Measurements from ENCODE around the gene IGSF10.

Gene IGSF10

GRCh38 chr3:151462991-151463390, 2.1 kb upstream of the IGSF10 start:
- no peak for DNase-seq (ENCODE audit: low read depth)
- TF ChIP-seq CTCF (conservative IDR thresholded peaks at IDR 0.05; ENCODE audit: control insufficient read depth, insufficient read depth, low read depth, low read length) = no peak
- no peak overlapping the region for H3K4me3 ChIP-seq (ENCODE audit: control insufficient read depth, low read depth, low read length)

GRCh38 chr3:151462278-151462780, 1.5 kb upstream of the IGSF10 start:
- no peak for DNase-seq (ENCODE audit: low read depth)
- TF ChIP-seq CTCF (conservative IDR thresholded peaks at IDR 0.05; ENCODE audit: control insufficient read depth, insufficient read depth, low read depth, low read length) = no peak
- H3K4me3 ChIP-seq (ENCODE audit: control insufficient read depth, low read depth, low read length) = no peak overlapping the region

- H3K4me3 ChIP-seq (ENCODE audit: control insufficient read depth, low read depth, low read length) = no peak overlapping the region
- no peak for TF ChIP-seq CTCF (conservative IDR thresholded peaks at IDR 0.05; ENCODE audit: control insufficient read depth, insufficient read depth, low read depth, low read length)
- peak; percentile 35 for DNase-seq (ENCODE audit: low read depth)
Observed at GRCh38 chr3:151460228-151460627, 633 bp downstream of the IGSF10 start.

GRCh38 chr3:151459358-151459757, 1.5 kb downstream of the IGSF10 start:
- TF ChIP-seq CTCF (conservative IDR thresholded peaks at IDR 0.05; ENCODE audit: control insufficient read depth, insufficient read depth, low read depth, low read length) = no peak
- no peak overlapping the region for H3K4me3 ChIP-seq (ENCODE audit: control insufficient read depth, low read depth, low read length)
- DNase-seq (ENCODE audit: low read depth) = no peak

- H3K4me3 ChIP-seq (ENCODE audit: control insufficient read depth, low read depth, low read length) = no peak overlapping the region
- DNase-seq (ENCODE audit: low read depth) = no peak
- no peak for TF ChIP-seq CTCF (conservative IDR thresholded peaks at IDR 0.05; ENCODE audit: control insufficient read depth, insufficient read depth, low read depth, low read length)
Observed at GRCh38 chr3:151456065-151456464, 4.8 kb downstream of the IGSF10 start.

GRCh38 chr3:151452841-151453240, 8.0 kb downstream of the IGSF10 start:
- no peak for DNase-seq (ENCODE audit: low read depth)
- no peak for TF ChIP-seq CTCF (conservative IDR thresholded peaks at IDR 0.05; ENCODE audit: control insufficient read depth, insufficient read depth, low read depth, low read length)
- no peak overlapping the region for H3K4me3 ChIP-seq (ENCODE audit: control insufficient read depth, low read depth, low read length)

GRCh38 chr3:151452368-151452767, 8.5 kb downstream of the IGSF10 start:
- no peak overlapping the region for H3K4me3 ChIP-seq (ENCODE audit: control insufficient read depth, low read depth, low read length)
- no peak for DNase-seq (ENCODE audit: low read depth)
- TF ChIP-seq CTCF (conservative IDR thresholded peaks at IDR 0.05; ENCODE audit: control insufficient read depth, insufficient read depth, low read depth, low read length) = no peak
